ENCODE measurements around the gene ACTL10.
A peak's percentile ranks its signal among the peaks of the same experiment; 100 is the strongest.
"Not testable (repeated sequence)": the region's sequence is repeated elsewhere in the genome, so short reads cannot be mapped to it uniquely, and the experiment has no call there.

Gene ACTL10

DNA sequence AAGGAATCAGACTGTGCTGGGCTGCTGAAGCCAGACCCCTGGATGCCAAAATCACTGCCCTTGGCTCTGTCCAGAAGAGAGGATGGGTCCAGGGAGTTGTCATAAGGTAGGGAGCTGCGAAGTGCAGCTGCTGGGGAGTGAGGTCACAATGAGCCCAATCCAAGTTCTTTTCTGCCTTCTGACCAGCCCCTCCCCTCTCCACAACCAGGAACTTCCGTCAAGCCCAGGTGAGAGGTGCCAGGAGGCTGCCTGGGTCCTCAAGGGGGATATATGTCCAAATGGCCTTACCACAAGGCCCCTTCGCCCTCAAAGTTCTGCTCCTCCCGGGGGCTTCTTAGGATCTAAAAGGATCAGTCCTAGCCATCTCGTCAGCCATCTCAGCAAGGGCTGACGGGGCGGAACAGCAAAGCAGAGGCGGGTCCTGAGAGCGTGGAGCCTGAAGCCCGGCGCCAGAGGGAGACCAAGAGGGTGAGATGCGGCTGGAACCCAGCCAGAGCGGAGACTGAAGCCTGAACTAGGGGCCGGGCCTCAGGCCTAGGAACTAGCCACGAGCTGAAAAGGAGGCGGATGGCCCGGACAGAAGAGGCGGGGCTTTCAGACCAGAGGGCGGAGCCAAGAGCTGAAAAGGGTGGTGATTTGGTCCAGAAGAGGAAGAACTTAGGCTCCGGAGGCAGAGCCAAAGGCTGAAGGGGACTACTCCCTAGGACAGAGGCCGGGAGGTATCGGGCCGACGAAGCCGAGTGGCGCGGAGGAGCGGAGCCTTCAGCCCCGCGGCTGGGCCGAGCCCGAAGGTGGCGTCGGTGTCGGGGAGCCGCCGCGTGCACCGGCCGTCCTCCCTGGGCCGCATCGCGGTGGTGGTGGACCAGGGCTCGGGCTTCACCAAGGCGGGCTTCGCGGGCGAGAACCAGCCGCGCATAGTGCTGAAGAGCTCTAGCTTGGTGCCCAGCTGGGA lies at the start of gene ACTL10:
Gene ACTL10 (plus strand): TSS at position 651 of the 952 bp plus-strand sequence. CDS start 555 bp downstream, outside the sequence.
- peak; percentile 92 for DNase-seq

DNA sequence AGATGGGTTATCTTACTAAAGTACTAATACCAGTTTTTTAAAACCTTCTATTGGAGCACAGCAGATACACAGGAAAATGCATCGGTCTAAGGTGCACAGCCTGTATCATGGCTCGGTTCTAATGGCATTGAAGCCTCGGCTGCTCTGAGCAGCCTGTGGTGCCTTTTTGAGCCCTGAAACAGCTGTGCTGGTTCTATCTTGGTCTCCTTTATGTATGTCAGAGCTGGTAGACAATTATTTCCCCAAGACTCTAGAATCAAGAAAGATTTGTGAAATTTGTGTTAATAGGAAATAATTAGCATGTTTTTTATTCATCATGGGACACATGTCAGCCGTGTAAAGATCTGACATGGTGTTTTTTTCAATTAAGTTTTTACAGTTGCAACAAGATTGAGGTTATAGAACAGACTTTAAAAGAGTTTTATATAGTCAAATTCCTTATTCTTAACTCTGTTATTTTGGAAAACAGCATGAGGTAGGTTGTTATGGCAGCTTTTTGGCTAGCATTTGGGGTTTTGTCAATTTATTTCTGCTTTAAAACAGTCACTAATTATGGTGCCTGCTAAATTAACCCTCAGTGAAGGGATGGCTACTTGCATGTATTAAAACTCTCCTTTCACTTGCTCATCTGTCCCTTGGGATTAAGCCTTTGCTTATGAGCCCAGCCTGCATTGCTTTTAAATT lies 44.9 kb upstream of the ACTL10 start:
- DNase-seq: no peak

DNA sequence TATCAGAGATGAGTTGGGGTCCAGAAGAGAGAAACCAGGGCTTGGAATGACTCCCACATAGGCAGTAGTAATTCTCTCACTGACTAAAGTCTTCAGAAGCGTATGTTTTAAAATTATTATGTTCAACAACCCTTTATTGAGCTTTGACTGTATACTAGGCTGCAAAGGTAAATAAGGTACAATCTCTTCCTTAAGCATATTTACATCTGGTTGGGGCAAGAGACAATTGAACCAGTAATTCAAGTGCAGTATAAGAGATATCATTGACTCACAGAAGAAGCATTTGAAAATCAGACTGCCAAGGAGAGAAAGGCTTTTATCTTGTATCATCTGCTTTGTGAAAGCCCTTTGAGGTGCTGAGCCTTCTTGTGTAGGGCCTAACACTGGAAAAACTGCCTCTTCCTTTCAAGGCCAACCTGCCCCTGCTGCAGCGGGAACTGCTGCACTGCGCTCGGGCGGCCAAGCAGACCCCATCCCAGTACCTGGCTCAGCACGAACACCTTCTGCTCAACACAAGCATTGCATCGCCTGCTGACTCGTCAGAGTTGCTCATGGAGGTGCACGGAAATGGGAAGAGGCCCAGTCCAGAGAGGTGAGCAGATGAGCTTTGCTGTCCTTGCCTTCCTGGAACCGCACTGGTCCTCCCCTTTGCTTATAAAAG lies 43.9 kb upstream of the ACTL10 start:
- DNase-seq: no peak

DNA sequence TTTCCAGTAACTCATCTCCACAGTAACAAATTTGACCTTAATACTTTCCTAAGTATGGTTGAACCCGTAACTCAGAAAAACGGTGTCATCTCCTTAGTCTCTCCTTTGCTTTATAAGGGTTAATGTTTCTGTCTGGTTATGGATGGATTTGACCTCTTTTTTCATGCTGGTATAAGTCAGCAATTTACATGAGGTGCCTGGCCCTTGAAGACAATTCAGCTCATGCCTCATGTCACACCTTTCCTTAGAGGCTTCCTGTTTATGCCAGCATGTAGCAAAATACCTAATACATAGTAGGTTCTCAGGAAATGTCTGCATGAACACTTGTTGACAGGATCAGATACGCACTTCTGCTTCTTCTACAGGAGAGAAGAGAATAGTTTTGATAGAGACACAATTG lies 42.3 kb upstream of the ACTL10 start:
- no peak for DNase-seq

DNA sequence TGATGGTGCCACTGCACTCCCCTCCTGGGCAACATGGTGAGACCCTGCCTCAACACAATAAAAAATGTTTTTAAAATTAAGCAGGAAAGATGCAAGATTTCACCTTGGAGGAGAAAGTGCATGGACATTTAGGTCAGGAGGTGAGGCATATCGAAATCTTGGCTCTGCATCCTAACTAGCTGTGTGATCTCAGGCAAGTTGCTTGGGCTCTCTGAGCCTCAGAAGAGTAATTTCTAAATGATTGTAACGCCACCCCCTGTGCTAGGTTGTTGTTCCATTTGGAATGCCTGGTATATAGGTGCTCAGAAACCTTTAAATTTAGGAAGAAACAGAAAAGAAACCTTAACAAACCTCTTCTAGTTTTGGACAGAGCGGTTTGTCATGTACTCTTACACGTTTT lies 40.6 kb upstream of the ACTL10 start:
- DNase-seq: no peak

DNA sequence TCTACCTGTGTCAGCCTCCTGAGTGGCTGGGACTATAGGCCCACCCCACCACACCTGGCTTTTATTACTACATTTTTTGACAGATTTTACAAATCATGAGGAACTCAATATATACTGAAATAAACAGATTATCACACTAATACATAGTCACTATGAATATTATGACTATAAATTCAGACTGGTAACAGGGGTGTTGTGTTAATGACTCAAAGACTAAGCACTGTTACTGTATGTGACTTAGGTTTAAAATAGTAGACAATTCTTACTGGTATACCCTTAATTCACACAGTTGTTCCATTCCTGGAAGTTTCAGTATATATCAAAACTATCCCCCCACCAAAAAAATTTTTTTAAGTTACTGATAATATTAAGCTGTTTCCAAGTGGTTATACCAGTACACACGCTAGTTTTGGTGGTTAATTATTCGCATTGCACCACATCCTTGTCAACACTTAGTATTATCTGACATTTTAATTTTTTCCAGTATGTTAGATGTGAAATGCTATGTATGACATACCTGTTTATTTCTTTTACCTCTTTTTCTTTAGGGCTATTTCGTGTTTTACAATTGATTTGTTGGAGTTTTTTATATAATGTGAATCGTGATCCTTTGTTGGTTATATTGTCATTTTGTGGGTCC lies 39.0 kb upstream of the ACTL10 start:
- no peak for DNase-seq

DNA sequence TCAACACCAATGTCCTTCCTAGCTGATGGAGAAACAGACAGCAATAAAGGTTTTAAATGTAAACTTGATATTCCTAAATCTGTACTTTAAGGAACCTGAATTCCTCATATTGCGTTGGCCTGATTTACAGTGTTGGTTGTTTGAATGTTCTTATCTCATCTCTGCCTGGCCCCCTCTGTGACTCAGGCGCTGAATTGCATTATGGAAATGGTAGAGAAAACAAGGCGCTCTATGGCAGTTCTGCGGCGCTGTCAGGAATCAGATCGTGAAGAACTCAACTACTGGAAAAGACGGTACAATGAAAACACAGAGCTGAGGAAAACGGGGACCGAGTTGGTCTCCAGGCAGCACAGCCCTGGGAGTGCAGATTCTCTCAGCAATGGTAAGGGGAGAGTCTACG lies 37.2 kb upstream of the ACTL10 start:
- no peak for DNase-seq

DNA sequence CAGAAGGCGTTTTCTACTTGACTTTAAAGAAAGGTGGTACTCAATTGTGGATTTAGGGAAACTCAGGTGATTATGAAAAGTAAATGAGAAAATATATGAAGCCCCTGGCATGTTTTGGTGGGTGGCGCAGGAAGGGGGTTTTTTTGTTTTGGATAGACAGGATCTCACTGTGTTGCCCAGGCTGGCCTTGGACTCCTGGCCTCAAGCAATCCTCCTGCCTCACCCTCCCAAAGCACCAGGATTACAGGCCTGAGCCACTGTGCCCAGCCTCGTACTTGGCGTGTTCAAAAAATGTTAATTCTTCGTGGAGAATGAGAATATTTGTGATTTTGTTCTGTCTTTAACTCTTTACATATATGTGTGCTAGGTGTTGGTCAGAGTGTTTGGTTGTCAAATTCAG lies 36.8 kb upstream of the ACTL10 start:
- DNase-seq: no peak

DNA sequence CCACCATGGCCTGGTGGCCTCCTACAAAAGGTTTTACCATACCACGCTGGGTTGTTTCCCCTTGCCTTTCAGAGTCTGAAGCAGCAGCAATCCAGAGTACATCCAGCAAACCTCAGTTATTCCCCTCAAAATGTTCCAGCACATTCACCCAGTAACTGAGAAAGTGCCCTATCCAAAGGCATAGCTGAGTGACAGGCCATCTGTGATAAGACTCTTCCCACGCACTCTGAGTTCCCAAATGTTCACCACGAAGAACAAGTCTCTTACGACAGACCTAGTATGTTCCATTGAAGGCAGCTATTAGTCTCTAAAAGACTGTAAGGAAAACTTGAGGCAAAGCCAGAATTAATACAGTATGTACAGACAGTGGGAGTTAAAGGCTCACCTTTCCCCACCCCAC lies 36.2 kb upstream of the ACTL10 start:
- DNase-seq: no peak

DNA sequence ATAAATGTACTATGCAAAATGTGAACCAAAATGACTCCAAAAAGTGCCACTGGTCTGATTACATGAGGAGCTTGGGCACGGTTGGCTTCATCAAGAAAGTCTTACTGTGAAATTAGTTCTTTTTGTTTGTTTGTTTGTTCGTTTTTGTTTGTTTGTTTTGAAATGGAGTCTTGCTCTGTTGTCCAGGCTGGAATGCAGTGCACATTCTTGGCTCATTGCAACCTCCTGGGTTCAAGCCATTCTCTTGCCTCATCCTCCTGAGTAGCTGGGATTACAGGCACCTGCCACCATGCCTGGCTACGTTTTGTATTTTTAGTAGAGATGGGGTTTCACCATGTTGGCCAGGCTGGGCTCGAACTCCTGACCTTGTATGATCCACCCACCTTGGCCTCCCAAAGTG lies 34.8 kb upstream of the ACTL10 start:
- not testable (repeated sequence) for DNase-seq

DNA sequence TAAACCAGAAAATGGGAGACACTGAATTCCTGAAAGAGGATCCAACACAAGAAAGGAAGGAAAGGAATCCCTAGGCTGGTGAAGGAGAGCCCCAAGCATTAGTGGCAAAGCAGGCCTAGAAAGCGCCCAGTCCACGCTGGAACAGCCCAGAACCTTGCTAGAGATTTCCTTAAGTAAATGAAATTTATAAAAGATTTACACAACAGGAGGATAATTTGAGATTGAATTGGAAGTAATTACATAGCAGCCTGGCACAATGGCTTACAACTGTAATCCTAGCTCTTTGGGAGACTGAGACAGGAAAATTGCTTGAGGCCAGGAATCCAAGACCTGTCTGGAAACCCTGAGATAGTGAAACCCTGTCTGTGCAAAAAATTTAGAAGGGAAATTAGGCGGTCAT lies 31.4 kb upstream of the ACTL10 start:
- no peak for DNase-seq

DNA sequence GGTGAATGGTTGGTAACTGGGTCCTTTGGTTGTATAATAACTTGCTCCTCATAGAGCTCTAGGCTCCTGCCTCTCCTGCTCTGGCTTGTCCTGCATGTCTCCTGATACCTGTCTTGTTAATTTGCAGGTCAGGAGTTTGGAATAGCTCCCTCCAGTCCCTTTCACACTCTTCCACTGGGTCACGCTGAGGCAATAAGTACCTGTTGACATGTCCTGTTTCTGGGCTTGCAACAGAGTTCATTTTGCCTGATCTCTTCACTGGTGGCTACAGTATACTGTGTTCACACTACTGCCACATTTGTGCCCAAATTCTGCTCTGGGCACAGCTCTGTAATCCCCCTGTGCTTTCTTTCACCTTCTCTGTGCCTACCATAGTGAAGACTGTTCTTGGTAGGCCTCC lies 30.0 kb upstream of the ACTL10 start:
- no peak for DNase-seq

DNA sequence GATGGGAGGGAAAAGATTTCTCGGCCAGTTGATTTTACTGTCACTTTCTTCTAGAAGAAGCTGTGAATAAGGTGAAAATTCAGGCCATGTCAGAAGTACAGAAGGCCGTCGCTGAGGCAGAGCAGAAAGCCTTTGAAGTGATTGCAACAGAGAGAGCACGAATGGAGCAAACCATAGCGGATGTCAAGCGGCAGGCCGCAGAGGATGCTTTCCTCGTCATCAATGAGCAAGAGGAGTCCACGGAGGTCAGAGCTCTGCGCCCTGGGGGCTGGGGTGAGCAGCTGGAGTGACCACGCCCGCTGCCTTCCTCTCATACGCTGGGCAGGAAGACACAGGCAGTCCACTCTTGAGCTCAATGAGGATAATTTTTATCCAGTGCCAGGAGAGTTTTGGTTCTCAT lies 26.5 kb upstream of the ACTL10 start:
- DNase-seq: no peak

DNA sequence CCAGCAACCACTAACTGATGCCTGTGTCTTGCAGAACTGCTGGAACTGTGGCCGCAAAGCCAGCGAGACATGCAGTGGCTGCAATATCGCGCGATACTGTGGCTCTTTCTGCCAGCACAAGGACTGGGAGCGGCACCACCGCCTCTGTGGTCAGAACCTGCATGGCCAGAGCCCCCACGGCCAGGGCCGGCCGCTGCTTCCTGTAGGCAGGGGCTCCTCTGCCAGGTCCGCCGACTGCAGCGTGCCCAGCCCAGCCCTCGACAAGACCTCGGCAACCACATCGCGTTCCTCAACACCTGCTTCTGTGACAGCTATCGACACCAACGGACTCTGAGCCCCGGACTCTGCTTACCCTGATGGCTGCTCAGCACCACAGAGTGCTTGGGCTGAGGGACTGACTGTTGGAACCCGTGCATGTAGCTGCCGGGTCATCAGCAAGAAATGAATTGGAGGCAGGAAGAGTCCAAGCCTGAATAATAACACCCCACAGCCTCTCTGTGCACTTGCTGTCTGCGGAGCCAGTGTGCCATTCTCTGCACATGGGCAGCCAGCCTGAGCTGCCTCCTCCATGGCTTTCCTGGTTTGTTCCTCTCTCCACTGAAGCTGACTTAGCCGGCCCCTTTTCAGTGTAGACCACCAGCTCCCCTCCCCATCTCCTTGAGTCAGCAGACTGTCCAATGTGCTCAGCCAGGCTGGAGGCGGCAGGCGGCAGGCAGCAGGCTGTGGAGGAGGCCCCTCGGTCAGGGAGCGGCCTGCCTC lies 22.3 kb upstream of the ACTL10 start:
- no peak for DNase-seq

DNA sequence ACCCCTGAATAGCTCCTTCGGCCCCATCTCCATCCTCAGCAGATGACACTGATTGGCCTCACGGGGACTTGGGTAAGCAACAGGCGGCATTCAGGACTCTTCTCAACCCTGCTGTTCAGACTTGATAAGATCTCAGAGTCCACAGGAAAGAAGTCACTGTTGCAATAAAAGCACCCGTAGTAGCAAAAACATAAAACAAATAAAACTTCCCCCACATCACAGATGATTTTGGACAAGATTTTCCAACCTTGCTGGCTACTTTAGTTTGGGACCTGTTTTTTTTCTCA lies 21.7 kb upstream of the ACTL10 start:
- no peak for DNase-seq

DNA sequence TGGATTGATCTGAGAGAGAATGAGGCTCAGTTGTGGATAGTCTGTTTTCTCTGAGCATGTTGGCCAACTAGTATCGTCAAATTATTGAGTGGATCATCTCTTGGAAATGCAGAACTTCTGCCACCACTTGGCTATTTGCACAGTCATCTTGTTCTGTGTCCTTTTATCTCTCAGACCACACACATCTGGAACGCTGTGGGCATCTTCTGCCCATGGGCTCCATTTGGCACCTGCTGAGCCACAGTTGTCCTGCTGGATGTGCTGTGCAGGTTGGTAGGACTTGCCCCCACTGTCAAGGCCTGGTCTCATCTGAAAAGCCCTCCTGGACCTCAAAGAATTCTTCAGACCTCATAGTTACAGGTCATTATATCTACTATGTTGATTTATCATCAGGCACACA lies 21.3 kb upstream of the ACTL10 start:
- DNase-seq: no peak

DNA sequence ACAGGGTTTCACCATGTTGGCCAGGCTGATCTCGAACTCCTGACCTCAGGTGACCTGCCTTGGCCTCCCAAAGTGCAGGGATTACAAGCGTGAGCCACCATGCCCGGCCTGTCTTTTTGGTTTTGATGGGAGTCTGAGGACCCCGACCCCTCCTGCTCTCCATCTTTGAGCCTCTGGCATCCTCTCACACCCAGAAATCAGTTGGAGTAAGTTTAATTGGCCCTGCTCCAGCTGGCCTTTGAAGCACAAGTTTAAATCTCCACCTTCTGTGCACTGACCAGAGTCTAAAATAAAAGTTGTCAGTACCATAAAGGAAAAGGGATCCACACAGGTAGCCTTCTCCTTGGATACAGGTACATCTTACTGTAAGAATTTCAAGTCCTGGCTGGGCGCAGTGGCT lies 20.6 kb upstream of the ACTL10 start:
- DNase-seq: no peak

DNA sequence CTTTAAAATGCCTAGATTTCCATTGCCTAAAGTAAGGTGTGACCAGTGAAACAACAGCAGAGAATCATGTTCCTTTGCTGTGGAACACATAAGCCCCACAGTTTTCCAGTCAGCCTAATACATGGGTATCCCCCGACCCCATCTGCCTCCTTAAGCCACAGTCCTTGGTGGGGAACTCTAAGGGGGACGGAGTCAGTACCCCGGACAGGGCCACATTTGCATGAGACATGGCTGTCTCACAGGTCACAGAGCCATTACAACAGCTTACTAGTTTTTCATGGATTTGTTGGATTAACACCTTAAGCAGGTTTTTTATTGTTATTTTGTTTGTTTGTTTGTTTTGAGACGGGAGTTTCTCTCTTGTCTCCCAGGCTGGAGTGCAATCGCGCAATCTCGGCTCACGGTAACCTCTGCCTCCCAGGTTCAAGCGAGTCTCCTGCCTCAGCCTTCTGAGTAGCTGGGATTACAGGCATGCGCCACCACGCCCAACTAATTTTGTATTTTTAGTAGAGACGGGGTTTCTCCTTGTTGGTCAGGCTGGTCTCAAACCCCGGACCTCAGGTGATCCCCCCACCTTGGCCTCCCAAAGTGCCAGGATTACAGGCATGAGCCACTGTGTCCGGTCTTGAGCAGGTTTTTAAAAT lies 19.7 kb upstream of the ACTL10 start:
- DNase-seq: not testable (repeated sequence)

DNA sequence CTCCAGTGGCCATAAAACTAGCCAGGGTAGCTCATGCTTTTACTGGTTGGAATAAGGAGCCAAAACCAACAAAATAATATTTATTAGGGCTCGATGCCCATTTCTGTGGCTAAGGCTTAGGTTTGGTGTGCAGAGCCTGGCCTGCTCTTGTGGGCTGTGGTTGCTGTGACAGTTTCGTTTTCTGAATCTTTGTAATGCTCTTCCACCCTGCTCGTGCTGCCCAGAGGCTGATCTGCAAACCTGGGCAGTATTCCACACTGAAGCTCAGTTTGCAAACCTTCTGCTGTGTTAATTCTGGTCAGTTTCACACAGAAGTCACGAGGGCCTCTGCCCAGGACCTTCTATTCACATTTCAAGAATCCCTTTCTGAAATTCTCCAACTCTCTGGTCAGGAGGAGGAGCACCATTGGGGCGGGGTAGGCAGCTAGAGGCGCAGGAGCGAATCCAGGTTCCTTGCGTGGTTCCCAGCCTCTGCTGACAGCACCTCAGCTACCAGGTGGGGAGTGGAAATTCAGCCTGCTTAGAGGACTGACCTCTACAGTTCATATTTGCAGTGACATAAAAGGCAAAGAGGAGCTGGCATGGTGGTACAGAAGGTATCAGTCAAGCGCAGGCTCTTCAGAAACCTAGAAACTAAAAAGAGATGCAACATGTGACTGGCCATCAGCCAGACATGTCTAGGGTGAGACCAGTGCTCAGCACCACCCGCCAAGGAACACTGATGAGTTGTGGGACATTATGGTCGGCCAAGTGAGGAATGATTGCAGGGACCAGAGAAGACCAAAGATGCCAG lies 18.9 kb upstream of the ACTL10 start:
- no peak for DNase-seq

DNA sequence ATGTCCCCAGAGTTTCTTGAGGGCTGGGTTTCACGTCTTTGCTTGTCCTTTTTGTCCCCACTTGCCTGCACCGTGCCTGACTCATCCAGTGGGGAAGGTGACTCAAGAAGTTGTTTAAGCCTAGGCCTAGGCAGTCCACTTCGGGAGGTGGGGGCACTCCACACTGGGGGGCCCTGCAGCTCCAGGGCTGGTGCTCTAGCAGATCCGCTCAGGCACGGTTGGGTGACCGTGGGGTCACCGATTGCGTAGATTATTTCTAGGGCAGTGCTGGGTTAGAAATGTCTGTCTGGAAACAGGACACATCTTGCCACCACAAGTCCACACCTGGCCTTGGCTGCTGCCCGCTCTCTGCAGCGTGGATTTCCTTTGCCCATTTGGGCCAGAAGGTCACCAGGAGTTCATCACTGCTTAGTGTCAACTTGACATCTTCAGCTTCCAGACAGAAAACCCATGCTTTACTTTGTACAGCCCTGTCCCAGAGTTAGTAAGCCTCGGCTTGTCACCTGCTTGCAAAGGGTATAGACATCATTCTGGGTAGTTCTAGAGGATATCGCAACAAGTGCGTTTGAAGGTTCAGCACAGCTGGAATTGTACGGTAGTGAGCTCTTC lies 18.2 kb upstream of the ACTL10 start:
- no peak for DNase-seq

DNA sequence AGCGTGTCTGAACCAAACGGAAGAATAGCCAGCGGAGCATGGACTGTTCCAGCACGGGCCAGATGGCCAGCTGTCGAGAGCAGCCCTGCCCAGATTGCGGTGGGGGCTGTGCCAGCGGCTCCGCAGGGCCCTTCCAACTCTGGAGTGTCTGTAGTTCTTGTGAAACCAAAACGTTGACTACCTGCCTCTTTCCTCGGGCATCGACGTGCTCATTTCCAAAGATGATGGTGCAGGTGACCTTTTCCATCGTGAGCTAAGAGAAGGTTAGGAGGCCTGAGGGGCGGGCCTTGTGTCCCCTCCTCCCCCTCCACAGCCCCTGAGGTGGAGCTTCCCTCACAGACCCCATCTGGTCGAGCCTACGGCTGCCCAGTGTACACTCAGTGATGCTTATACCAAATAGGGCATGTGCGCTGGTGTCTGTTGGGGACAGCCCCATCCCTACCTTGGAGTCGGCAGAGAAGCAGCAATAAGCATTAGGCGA lies 17.5 kb upstream of the ACTL10 start:
- DNase-seq: no peak

All from activated CD4-positive, alpha-beta T cell treated with anti-CD3 and anti-CD28 coated beads for 48 hours (primary cell).